ENCODE data around the gene NPTN. TPM values are rescaled to one million over a fixed set of nuclear protein-coding genes. Genes with fewer than 3 reads are reported as not detected.

The NPTN gene
- total and polyA plus RNA-seq, 9 of the 15 experiments (the other 6 are each of a cell fraction or from before 2014, with no cell fraction given), result 9.6 to 48.5 (median 21.7) TPM

DNA sequence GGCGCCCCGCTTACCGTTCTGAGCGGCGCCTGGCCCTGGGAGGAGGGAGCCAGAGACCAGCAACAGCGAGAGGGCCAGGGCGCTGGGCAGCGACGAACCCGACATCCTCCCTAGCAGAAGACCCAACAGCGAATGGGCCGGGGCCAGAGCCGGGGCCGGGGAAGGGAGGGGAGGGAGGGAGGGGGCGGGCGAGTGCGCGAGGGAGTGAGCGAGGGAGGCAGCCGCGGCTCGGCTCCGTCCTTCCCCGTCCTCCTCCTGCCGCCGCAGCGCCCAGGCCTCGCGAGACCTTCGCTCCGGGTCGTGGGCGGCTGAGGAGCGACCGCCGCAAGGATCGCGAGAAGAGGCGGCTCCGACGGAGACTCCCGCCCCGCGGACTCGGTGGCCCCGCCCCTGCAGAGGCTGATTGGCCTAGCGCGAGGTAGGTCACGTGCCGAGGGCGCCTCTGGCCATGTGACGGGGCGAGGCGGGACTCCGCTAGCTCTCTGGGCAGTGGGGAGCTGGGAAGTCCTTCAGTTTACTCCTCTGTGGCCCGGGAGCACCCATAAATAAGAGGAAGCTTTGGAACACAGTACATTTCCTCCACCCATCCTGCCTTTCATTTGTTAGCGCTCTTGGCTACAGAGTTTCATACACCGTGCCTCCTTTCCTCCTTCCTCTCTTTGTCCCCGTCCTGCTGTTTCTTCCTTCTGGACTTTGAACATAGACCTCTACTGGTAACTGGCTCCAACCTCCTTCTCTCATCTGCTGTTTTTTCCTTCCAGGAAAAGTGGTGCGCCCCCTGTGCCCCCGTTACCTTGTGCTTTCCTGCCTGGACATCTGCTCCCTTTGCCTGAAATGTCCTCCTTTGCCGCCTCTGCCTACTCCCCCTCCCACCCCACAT, at the start of gene NPTN (continued):
- TF ChIP-seq, protein P1, sequence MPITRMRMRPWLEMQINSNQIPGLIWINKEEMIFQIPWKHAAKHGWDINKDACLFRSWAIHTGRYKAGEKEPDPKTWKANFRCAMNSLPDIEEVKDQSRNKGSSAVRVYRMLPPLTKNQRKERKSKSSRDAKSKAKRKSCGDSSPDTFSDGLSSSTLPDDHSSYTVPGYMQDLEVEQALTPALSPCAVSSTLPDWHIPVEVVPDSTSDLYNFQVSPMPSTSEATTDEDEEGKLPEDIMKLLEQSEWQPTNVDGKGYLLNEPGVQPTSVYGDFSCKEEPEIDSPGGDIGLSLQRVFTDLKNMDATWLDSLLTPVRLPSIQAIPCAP (CRISPR knock-in tag; IDR thresholded peaks at IDR 0.05; ENCODE audit: borderline replicate concordance), result no peak
- TF ChIP-seq ZNF121 (CRISPR knock-in tag; conservative IDR thresholded peaks at IDR 0.05) (no peak), MEIS2 (IDR thresholded peaks at IDR 0.05; ENCODE audit: partially characterized antibody) (no peak), CSDE1 (IDR thresholded peaks at IDR 0.05) (no peak), SMARCE1 (IDR thresholded peaks at IDR 0.05) (peak; percentile 50; the same call in 1 of the 2 replicates), ZNF507 (tag; conservative IDR thresholded peaks at IDR 0.05) (no peak), SRF (CRISPR knock-in tag; IDR thresholded peaks at IDR 0.05) (no peak; a peak in 1 of 4 replicates), ATF1 (CRISPR knock-in tag; IDR thresholded peaks at IDR 0.05) (no peak), ATF1 (tag; IDR thresholded peaks at IDR 0.05) (peak; percentile 56), GTF2E2 (tag; IDR thresholded peaks at IDR 0.05) (no peak), KDM5B (IDR thresholded peaks at IDR 0.05; ENCODE audit: insufficient replicate concordance, low read depth, low read length) (peak; percentile 70), SMAD1 (IDR thresholded peaks at IDR 0.05; ENCODE audit: low read depth, low read length, partially characterized antibody) (no peak), TAF7 (tag; IDR thresholded peaks at IDR 0.05) (peak; percentile 77; the same call in 1 of the 2 replicates), RBM25 (IDR thresholded peaks at IDR 0.05; ENCODE audit: low read depth, low read length, severe bottlenecking) (peak; percentile 100)
- TF ChIP-seq, protein P2, sequence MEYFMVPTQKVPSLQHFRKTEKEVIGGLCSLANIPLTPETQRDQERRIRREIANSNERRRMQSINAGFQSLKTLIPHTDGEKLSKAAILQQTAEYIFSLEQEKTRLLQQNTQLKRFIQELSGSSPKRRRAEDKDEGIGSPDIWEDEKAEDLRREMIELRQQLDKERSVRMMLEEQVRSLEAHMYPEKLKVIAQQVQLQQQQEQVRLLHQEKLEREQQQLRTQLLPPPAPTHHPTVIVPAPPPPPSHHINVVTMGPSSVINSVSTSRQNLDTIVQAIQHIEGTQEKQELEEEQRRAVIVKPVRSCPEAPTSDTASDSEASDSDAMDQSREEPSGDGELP (CRISPR knock-in tag; IDR thresholded peaks at IDR 0.05; ENCODE audit: borderline replicate concordance), result peak; percentile 86
